ENCODE measurements around the gene PSORS1C1.

- TF ChIP-seq CTCF (conservative IDR thresholded peaks at IDR 0.05) (no peak), ZFX (IDR thresholded peaks at IDR 0.05) (no peak)
Measured at GRCh38 chr6:31094389-31094881, 20.2 kb upstream of the PSORS1C1 start.
